ENCODE data around the gene UBA6.
"Not testable (repeated sequence)": the region's sequence is repeated elsewhere in the genome, so short reads cannot be mapped to it uniquely, and the experiment has no call there.

Gene UBA6

GRCh38 chr4:67659065-67659464 is 41.9 kb downstream of the UBA6 start:
- DNase-seq, result no peak

GRCh38 chr4:67658302-67658701 is 42.7 kb downstream of the UBA6 start:
- no peak for DNase-seq

GRCh38 chr4:67651536-67651935 is 49.4 kb downstream of the UBA6 start:
- no peak for DNase-seq

- no peak for DNase-seq
Observed at GRCh38 chr4:67638136-67638535, 62.8 kb downstream of the UBA6 start.

- DNase-seq, result not testable (repeated sequence)
Observed at GRCh38 chr4:67636978-67637377, 64.0 kb downstream of the UBA6 start.

GRCh38 chr4:67635331-67635730 is 65.6 kb downstream of the UBA6 start:
- DNase-seq, result no peak

GRCh38 chr4:67634741-67635140 is 66.2 kb downstream of the UBA6 start:
- DNase-seq, result no peak

- DNase-seq, result no peak
Observed at GRCh38 chr4:67632492-67632891, 68.5 kb downstream of the UBA6 start.

- no peak for DNase-seq
Observed at GRCh38 chr4:67624939-67625338, 76.0 kb downstream of the UBA6 start.

- DNase-seq, result no peak
Observed at GRCh38 chr4:67616478-67616877, 84.5 kb downstream of the UBA6 start.

- no peak for DNase-seq
Observed at GRCh38 chr4:67615119-67615518, 85.8 kb downstream of the UBA6 start.

- no peak for DNase-seq
Observed at GRCh38 chr4:67614186-67614585, 86.8 kb downstream of the UBA6 start.

GRCh38 chr4:67608027-67608426 is 92.9 kb downstream of the UBA6 start:
- no peak for DNase-seq

GRCh38 chr4:67604749-67605148 is 96.2 kb downstream of the UBA6 start:
- DNase-seq, result no peak

GRCh38 chr4:67604029-67604381 is 97.0 kb downstream of the UBA6 start:
- DNase-seq, result no peak

GRCh38 chr4:67603310-67604028 is 97.5 kb downstream of the UBA6 start:
- no peak for DNase-seq

GRCh38 chr4:67593741-67594175 is 107.2 kb downstream of the UBA6 start:
- no peak for DNase-seq

GRCh38 chr4:67587156-67587555 is 113.8 kb downstream of the UBA6 start:
- DNase-seq, result no peak

GRCh38 chr4:67584496-67584895 is 116.5 kb downstream of the UBA6 start:
- no peak for DNase-seq

GRCh38 chr4:67581913-67582312 is 119.0 kb downstream of the UBA6 start:
- no peak for DNase-seq

- DNase-seq, result peak; percentile 39
Observed at GRCh38 chr4:67581208-67581857, 119.6 kb downstream of the UBA6 start.

- DNase-seq, result no peak
Observed at GRCh38 chr4:67580577-67580976, 120.4 kb downstream of the UBA6 start.

GRCh38 chr4:67576538-67576937 is 124.4 kb downstream of the UBA6 start:
- DNase-seq, result no peak

GRCh38 chr4:67576059-67576466 is 124.9 kb downstream of the UBA6 start:
- DNase-seq, result no peak

Measured in CD4-positive, alpha-beta T cell treated with Interleukin-17A for 1 hour (primary cell).